Fibroblast of pulmonary artery (primary cell): ENCODE measurements around the gene TNRC6C.

ENCODE experiments used
- DNase-seq: peaks from one replicate; pipeline ENCODE4 v3.0.0-alpha.2; 2010; ENCODE audit warnings: low read depth
- H3K4me3 ChIP-seq: replicated peaks from 2 replicates; pipeline ENCODE4 v1.5.1; 2011; ENCODE audit warnings: low read depth, mild to moderate bottlenecking, control low read depth, low read length, moderate library complexity
- TF ChIP-seq, protein P1 (sequence below): IDR thresholded peaks from 2 replicates; pipeline ENCODE4 v1.5.1; 2011; ENCODE audit warnings: mild to moderate bottlenecking, control low read depth, low read length, inconsistent platforms; ENCODE audit errors: missing control alignments

Gene TNRC6C

GRCh38 chr17:78108726-78109488 lies 150.4 kb downstream of the TNRC6C start:
- TF ChIP-seq, protein P1, sequence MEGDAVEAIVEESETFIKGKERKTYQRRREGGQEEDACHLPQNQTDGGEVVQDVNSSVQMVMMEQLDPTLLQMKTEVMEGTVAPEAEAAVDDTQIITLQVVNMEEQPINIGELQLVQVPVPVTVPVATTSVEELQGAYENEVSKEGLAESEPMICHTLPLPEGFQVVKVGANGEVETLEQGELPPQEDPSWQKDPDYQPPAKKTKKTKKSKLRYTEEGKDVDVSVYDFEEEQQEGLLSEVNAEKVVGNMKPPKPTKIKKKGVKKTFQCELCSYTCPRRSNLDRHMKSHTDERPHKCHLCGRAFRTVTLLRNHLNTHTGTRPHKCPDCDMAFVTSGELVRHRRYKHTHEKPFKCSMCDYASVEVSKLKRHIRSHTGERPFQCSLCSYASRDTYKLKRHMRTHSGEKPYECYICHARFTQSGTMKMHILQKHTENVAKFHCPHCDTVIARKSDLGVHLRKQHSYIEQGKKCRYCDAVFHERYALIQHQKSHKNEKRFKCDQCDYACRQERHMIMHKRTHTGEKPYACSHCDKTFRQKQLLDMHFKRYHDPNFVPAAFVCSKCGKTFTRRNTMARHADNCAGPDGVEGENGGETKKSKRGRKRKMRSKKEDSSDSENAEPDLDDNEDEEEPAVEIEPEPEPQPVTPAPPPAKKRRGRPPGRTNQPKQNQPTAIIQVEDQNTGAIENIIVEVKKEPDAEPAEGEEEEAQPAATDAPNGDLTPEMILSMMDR = no peak
- no peak for DNase-seq
- H3K4me3 ChIP-seq = no peak overlapping the region

GRCh38 chr17:78109489-78109761 lies 150.9 kb downstream of the TNRC6C start:
- TF ChIP-seq, protein P1 = no peak
- no peak for DNase-seq
- no peak overlapping the region for H3K4me3 ChIP-seq

- DNase-seq = no peak
- TF ChIP-seq, protein P1 = no peak
- H3K4me3 ChIP-seq = no peak overlapping the region
Observed at GRCh38 chr17:78110363-78111015, 152.0 kb downstream of the TNRC6C start.

GRCh38 chr17:78111016-78111726 lies 152.7 kb downstream of the TNRC6C start:
- no peak for DNase-seq
- H3K4me3 ChIP-seq = no peak overlapping the region
- TF ChIP-seq, protein P1 = no peak

DNA sequence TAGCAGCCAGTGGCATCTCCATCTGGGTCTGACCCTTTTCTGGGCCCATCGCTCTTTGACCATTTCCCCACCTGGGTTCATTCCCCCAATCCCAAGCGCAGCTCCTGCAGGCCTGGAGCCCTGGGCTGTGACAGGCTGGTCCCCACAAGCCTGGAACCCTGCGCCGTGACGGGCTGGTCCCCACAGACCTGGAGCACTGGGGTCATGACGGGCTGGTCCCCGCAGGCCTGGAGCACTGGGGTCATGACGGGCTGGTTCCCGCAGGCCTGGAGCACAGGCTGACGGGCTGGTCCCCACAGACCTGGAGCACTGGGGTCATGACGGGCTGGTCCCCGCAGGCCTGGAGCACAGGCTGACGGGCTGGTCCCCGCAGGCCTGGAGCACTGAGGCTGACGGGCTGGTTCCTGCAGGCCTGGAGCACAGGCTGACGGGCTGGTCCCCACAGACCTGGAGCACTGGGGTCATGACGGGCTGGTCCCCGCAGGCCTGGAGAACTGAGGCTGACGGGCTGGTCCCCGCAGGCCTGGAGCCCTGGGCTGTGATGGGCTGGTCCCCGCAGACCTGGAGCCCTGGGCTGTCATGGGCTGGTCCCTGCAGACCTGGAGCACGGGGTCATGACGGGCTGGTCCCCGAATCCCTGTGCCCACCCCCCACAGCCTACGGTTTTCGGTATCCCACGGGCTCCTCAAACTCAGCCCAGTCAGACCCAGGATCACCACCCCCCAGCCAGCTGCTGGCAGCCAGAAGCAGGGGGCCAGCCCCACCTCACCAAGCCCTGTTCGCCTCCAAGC lies 153.4 kb downstream of the TNRC6C start:
- TF ChIP-seq, protein P1 = no peak
- no peak for DNase-seq
- no peak overlapping the region for H3K4me3 ChIP-seq

DNA sequence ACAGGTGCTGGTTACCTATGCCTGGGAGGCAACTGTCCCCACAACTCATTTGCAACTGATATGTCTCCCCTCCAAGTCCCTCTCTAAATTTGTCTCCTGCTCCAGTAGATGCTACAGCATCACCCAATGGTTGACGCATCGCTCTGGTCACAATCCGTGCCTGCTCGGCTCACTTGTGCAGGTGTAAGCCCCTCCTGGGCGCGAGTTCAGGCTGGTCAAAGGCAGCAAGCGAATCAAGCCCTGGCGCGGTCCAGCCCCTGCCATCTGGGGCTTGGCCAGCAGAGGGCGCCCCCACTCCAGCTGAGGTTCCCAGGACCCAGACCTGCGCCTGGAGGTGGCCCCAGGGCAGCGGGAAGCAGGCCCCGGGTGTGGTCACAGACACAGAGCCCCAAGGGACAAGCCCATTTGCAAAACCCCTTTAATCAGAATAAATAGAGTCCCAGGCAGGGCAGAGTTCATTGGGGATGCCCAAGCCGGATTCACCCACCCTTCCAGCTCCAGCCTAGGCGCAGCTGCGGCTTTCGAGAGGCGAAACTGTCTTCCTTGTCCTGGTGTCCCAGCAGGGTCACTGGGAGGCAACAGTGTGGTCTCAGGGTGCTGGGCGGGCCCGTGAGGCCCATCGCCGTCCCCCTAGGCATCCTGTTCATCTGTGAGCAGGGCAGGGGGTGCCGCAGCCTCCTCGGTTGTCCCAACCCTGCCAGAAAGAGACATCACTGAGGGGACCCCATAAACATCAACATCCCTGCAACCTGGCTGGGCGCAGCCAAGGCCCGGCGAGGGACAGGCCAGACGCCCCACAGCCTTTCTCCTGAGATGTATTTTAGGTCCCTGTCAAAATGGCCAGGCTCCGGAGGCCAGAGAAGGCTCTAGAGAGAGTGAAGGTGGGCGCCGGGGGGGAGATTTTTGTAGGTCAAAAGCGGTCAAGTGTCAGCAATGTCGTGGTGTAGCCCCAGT lies 154.3 kb downstream of the TNRC6C start:
- TF ChIP-seq, protein P1 = peak; percentile 85
- H3K4me3 ChIP-seq = no peak overlapping the region
- peak; percentile 56 for DNase-seq
